Small intestine (tissue), 7 donors: ENCODE results near the gene MORN1. TPM values are rescaled to one million over a fixed set of nuclear protein-coding genes. Genes with fewer than 3 reads are reported as not detected.
"Not testable (repeated sequence)": the region's sequence is repeated elsewhere in the genome, so short reads cannot be mapped to it uniquely, and the experiment has no call there.

ENCODE experiments used
- DNase-seq, 2 donors: peaks; one replicate each; pipeline versions ENCODE4 v3.0.0 to v3.0.0-alpha.2; 2013
- FAIRE-seq: peaks from 2 replicates; lab custom pipeline; 2012; peaks lifted over from hg19 to GRCh38; lab: Jason Lieb, UNC
- H3K27ac ChIP-seq, 3 donors: one replicate each; pipeline ENCODE4 v1.5.1; 2013; ENCODE audit warnings: low read length in 2 of 3, mild to moderate bottlenecking in 2 of 3, control low read depth in 1 of 3, inconsistent platforms in 1 of 3, low read depth in 1 of 3, moderate library complexity in 1 of 3
- H3K27me3 ChIP-seq, 3 donors: one replicate each; pipeline ENCODE4 v1.6.1; 2013; ENCODE audit warnings: low read length in 3 of 3, inconsistent platforms in 1 of 3; ENCODE audit not compliant: control insufficient read depth in 3 of 3, insufficient read depth in 3 of 3
- H3K36me3 ChIP-seq, 3 donors: one replicate each; pipeline ENCODE4 v1.6.1; 2013; ENCODE audit warnings: low read length in 3 of 3, inconsistent platforms in 1 of 3, low read depth in 1 of 3, mild to moderate bottlenecking in 1 of 3, moderate library complexity in 1 of 3; ENCODE audit not compliant: control insufficient read depth in 3 of 3, insufficient read depth in 2 of 3
- H3K4me1 ChIP-seq, 3 donors: one replicate each; pipeline ENCODE4 v1.6.1; 2013; ENCODE audit warnings: low read length in 2 of 3, inconsistent platforms in 1 of 3, low read depth in 1 of 3, mild to moderate bottlenecking in 1 of 3, moderate library complexity in 1 of 3; ENCODE audit not compliant: control insufficient read depth in 3 of 3, insufficient read depth in 2 of 3
- H3K4me3 ChIP-seq, 3 donors: one replicate each; pipeline ENCODE4 v1.5.1; 2013; ENCODE audit warnings: low read length in 3 of 3, control low read depth in 1 of 3, inconsistent platforms in 1 of 3, low read depth in 1 of 3, mild to moderate bottlenecking in 1 of 3, moderate library complexity in 1 of 3
- H3K9me3 ChIP-seq, 2 donors: one replicate each; pipeline ENCODE4 v1.6.1; 2013; ENCODE audit warnings: low read depth in 1 of 2, low read length in 1 of 2; ENCODE audit not compliant: control insufficient read depth in 2 of 2, insufficient read depth in 1 of 2
- WGBS, 3 donors: extraction: QIAGEN DNeasy Blood & Tissue Kit; methylation state at CpG; one replicate each; pipeline ENCODE4 v1.1.7; 2013; 5-methylcytosine and 5-hydroxymethylcytosine counted together
- polyA plus RNA-seq, 4 donors: library from polyadenylated mRNA; stranded (reverse) in 3 of 4; unstranded in 1 of 4; fragments of 200-250 nt in 3 of 4; fragments of 120-200 nt in 1 of 4; gene quantifications; one replicate each; pipeline versions ENCODE4 v1.2.1 to v1.2.3, GENCODE V29; 2013
- donor health status: healthy with polysubstance abuse.
- donor health status: control.
- donor health status: control.
- donor health status: Bipolar disorder and iron deficiency.
- donor health status: healthy.

The MORN1 gene
- polyA plus RNA-seq, 4 donors = 1.1 to 10.6 (median 2.8) TPM

- DNase-seq (no peak), FAIRE-seq (no peak)
- no peak overlapping the region for H3K4me3 ChIP-seq
- peak overlapping the region in 1 of 3 donors; percentile 5 for H3K27ac ChIP-seq
- peaks cover 0 to 33% (median 2%) of the 10 kb centered on the region in 3 donors for H3K4me1 ChIP-seq
- peaks cover 0 to 90% (median 0%) of the 10 kb centered on the region in 3 donors for H3K36me3 ChIP-seq
- H3K27me3 ChIP-seq = no peaks in the 10 kb centered on the region
- WGBS, 3 donors = 67 to 70% (median 68%) methylated on average over 24 of the region's 24 CpGs
- no peaks in the 10 kb centered on the region for H3K9me3 ChIP-seq
Observed at GRCh38 chr1:2299131-2299627, 92.2 kb downstream of the MORN1 start.

- no peaks in the 10 kb centered on the region for H3K27me3 ChIP-seq
- peaks cover 0 to 33% (median 2%) of the 10 kb centered on the region in 3 donors for H3K4me1 ChIP-seq
- 86 to 93% (median 87%) methylated on average over 12 of the region's 12 CpGs for WGBS, 3 donors
- peaks cover 0 to 88% (median 0%) of the 10 kb centered on the region in 3 donors for H3K36me3 ChIP-seq
- H3K9me3 ChIP-seq = no peaks in the 10 kb centered on the region
- no peak overlapping the region for H3K4me3 ChIP-seq
- no peak for FAIRE-seq
- H3K27ac ChIP-seq = peak overlapping the region in 1 of 3 donors; percentile 8
- DNase-seq = no peak
Observed at GRCh38 chr1:2298685-2299084, 92.7 kb downstream of the MORN1 start.

GRCh38 chr1:2297246-2298011 is 93.9 kb downstream of the MORN1 start:
- H3K9me3 ChIP-seq = no peaks in the 10 kb centered on the region
- WGBS, 3 donors = 95% methylated on average over 35 of the region's 35 CpGs
- H3K4me3 ChIP-seq = no peak overlapping the region
- H3K36me3 ChIP-seq = peaks cover 0 to 88% (median 0%) of the 10 kb centered on the region in 3 donors
- FAIRE-seq = no peak
- peak overlapping the region in 1 of 3 donors; percentile 2 for H3K27ac ChIP-seq
- no peak for DNase-seq
- H3K27me3 ChIP-seq = no peaks in the 10 kb centered on the region
- H3K4me1 ChIP-seq = peaks cover 0 to 28% (median 2%) of the 10 kb centered on the region in 3 donors

- FAIRE-seq (no peak), DNase-seq (no peak)
- WGBS, 3 donors = 86 to 93% (median 89%) methylated on average over 18 of the region's 18 CpGs
Observed at GRCh38 chr1:2296614-2297013, 94.7 kb downstream of the MORN1 start.

GRCh38 chr1:2296211-2296610 is 95.1 kb downstream of the MORN1 start:
- H3K36me3 ChIP-seq = peaks cover 0 to 83% (median 0%) of the 10 kb centered on the region in 3 donors
- H3K4me1 ChIP-seq = peaks cover 0 to 22% (median 5%) of the 10 kb centered on the region in 3 donors
- H3K27ac ChIP-seq = peak overlapping the region in 1 of 3 donors; percentile 3
- not testable (repeated sequence) for H3K27me3 ChIP-seq, DNase-seq, H3K4me3 ChIP-seq, FAIRE-seq, H3K9me3 ChIP-seq
- 72 to 91% (median 78%) methylated on average over 9 of the region's 9 CpGs for WGBS, 3 donors

More at GRCh38 chr1:2296614-2297013, 94.7 kb downstream of the MORN1 start:
- Histone ChIP-seq H3K4me3 (no peak overlapping the region), H3K27ac (peak overlapping the region in 1 of 3 donors; percentile 3), H3K4me1 (peaks cover 0 to 26% (median 5%) of the 10 kb centered on the region in 3 donors), H3K36me3 (peaks cover 0 to 85% (median 0%) of the 10 kb centered on the region in 3 donors), H3K9me3 (no peaks in the 10 kb centered on the region), H3K27me3 (no peaks in the 10 kb centered on the region)

GRCh38 chr1:2295526-2295925 is 95.8 kb downstream of the MORN1 start:
- WGBS, 3 donors = 92 to 95% (median 93%) methylated on average over 13 of the region's 13 CpGs
- no peaks in the 10 kb centered on the region for H3K27me3 ChIP-seq
- no peak for FAIRE-seq

GRCh38 chr1:2294725-2295078 is 96.7 kb downstream of the MORN1 start:
- Histone ChIP-seq H3K9me3 (no peaks in the 10 kb centered on the region), H3K36me3 (peaks cover 0 to 86% (median 0%) of the 10 kb centered on the region in 3 donors), H3K4me3 (no peak overlapping the region), H3K4me1 (peaks cover 0 to 20% (median 12%) of the 10 kb centered on the region in 3 donors), H3K27ac (no peak overlapping the region), H3K27me3 (no peaks in the 10 kb centered on the region)
- DNase-seq (no peak), FAIRE-seq (no peak)
- WGBS, 3 donors = 81 to 86% (median 86%) methylated on average over 5 of the region's 5 CpGs

More at GRCh38 chr1:2295526-2295925, 95.8 kb downstream of the MORN1 start:
- H3K36me3 ChIP-seq = peaks cover 0 to 84% (median 0%) of the 10 kb centered on the region in 3 donors
- H3K4me1 ChIP-seq = peaks cover 0 to 20% (median 5%) of the 10 kb centered on the region in 3 donors
- H3K9me3 ChIP-seq = no peaks in the 10 kb centered on the region
- DNase-seq = no peak
- no peak overlapping the region for H3K27ac ChIP-seq
- no peak overlapping the region for H3K4me3 ChIP-seq

GRCh38 chr1:2294033-2294724 is 97.2 kb downstream of the MORN1 start:
- H3K27ac ChIP-seq = peak overlapping the region in 1 of 3 donors; percentile 49
- H3K4me1 ChIP-seq = peaks cover 0 to 16% (median 13%) of the 10 kb centered on the region in 3 donors
- WGBS, 3 donors = 74 to 89% (median 84%) methylated on average over 23 of the region's 23 CpGs
- FAIRE-seq = no peak
- no peaks in the 10 kb centered on the region for H3K9me3 ChIP-seq
- no peaks in the 10 kb centered on the region for H3K27me3 ChIP-seq
- H3K4me3 ChIP-seq = no peak overlapping the region
- DNase-seq = no peak
- peaks cover 0 to 84% (median 0%) of the 10 kb centered on the region in 3 donors for H3K36me3 ChIP-seq
